ENCODE results near the gene COG4. TPM values are rescaled to one million over a fixed set of nuclear protein-coding genes. Genes with fewer than 3 reads are reported as not detected.

COG4 gene
- total RNA-seq, 1 donor from 2014 or later = 48.4 TPM

DNA sequence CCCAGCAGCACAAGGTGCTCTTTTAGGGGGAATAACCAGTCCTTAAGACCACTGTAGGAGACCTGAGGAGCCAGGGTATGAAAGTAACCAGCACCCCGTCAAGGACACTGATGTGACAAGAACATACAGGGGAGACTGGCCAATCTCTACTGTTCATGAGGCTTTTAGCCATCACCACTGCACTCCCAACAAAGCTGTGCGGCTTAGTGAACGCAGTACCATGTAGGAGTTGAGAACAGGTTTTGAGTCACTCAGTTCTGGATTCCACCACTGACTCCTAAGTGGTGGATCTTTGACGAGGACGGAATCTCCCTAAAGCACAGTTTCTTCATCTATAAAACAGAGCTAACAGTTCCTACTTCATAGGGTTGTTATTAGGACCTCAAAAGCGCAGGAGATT lies 26.8 kb downstream of the COG4 start:
- H3K4me1 Mint-ChIP-seq (ENCODE audit: low read depth) = no peaks in the 10 kb centered on the region
- H3K4me3 Mint-ChIP-seq (ENCODE audit: unreplicated experiment) = no peak overlapping the region
- H3K9me3 Mint-ChIP-seq (ENCODE audit: low read depth) = no peaks in the 10 kb centered on the region
- TF ChIP-seq, protein P1, sequence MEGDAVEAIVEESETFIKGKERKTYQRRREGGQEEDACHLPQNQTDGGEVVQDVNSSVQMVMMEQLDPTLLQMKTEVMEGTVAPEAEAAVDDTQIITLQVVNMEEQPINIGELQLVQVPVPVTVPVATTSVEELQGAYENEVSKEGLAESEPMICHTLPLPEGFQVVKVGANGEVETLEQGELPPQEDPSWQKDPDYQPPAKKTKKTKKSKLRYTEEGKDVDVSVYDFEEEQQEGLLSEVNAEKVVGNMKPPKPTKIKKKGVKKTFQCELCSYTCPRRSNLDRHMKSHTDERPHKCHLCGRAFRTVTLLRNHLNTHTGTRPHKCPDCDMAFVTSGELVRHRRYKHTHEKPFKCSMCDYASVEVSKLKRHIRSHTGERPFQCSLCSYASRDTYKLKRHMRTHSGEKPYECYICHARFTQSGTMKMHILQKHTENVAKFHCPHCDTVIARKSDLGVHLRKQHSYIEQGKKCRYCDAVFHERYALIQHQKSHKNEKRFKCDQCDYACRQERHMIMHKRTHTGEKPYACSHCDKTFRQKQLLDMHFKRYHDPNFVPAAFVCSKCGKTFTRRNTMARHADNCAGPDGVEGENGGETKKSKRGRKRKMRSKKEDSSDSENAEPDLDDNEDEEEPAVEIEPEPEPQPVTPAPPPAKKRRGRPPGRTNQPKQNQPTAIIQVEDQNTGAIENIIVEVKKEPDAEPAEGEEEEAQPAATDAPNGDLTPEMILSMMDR (IDR thresholded peaks at IDR 0.05) = no peak
- H3K36me3 Mint-ChIP-seq (ENCODE audit: low read depth) = peaks cover 25% of the 10 kb centered on the region
- no peaks in the 10 kb centered on the region for H3K27me3 Mint-ChIP-seq (ENCODE audit: low read depth)
- no peak overlapping the region for H3K27ac Mint-ChIP-seq (ENCODE audit: unreplicated experiment)
- DNase-seq (ENCODE audit: low spot score) = no peak

DNA sequence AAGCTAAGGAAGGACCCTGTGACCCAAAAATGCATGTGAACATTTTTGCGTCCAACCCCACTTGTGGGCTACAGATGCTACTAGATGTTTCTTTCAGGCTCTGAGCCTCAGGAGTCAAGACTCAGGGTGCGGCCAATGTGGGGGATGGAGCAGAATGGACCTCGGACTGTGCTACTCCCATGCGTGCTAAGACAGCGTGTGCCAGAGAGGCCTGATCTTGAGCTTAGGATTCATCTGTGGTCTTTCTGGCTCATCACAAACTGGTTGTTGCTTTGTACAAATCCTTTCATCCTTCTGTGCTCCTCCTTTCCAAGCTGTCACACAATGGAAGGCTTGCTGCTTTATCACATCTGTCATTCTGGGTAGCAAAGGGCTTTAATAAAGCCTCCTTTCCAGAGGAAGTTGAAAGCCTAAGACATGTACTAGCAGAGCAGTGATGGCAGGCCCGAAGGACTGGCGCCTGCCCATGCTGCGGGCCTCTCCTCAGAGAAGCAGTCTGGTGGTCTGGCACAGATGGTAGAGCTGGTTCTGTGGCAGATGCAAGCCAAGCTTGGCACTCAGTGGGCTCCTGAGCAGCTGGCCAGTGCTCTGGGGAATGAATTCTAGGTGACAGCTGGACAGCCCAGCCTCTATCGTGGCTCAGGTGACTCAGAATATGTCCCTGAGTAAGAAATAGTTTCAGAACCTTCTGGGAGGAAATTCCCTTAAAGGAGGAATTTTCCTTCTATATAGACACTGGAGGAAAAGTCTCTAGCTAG lies 27.8 kb downstream of the COG4 start:
- Mint-ChIP-seq H3K27me3 (ENCODE audit: low read depth) (no peaks in the 10 kb centered on the region), H3K4me3 (ENCODE audit: unreplicated experiment) (no peak overlapping the region), H3K9me3 (ENCODE audit: low read depth) (no peaks in the 10 kb centered on the region), H3K4me1 (ENCODE audit: low read depth) (no peaks in the 10 kb centered on the region), H3K27ac (ENCODE audit: unreplicated experiment) (no peak overlapping the region), H3K36me3 (ENCODE audit: low read depth) (peaks cover 25% of the 10 kb centered on the region)
- TF ChIP-seq, protein P1 (IDR thresholded peaks at IDR 0.05) = no peak
- no peak for DNase-seq (ENCODE audit: low spot score)

DNA sequence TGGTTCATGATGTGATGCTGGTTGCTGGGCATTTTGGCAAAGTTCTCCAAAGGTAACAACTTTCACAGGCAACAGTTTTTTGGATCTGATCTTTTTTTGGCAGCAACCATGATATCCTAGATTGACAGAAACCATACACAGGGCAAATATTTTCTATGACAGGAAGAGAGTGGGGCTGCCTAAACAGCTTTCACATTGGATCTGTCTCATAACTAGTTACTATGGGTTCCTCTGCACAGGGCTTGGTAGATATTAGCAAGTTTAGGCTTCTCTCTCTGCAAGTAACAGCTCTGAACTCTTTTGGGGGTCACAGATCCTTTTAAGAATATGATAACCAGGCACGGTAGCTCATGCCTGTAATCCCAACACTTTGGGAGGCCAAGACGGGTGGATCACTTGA lies 28.6 kb downstream of the COG4 start:
- Mint-ChIP-seq H3K9me3 (ENCODE audit: low read depth) (no peaks in the 10 kb centered on the region), H3K27me3 (ENCODE audit: low read depth) (no peaks in the 10 kb centered on the region), H3K4me1 (ENCODE audit: low read depth) (no peaks in the 10 kb centered on the region), H3K36me3 (ENCODE audit: low read depth) (peaks cover 29% of the 10 kb centered on the region), H3K27ac (ENCODE audit: unreplicated experiment) (no peak overlapping the region), H3K4me3 (ENCODE audit: unreplicated experiment) (no peak overlapping the region)
- TF ChIP-seq, protein P1 (IDR thresholded peaks at IDR 0.05) = no peak
- DNase-seq (ENCODE audit: low spot score) = no peak

DNA sequence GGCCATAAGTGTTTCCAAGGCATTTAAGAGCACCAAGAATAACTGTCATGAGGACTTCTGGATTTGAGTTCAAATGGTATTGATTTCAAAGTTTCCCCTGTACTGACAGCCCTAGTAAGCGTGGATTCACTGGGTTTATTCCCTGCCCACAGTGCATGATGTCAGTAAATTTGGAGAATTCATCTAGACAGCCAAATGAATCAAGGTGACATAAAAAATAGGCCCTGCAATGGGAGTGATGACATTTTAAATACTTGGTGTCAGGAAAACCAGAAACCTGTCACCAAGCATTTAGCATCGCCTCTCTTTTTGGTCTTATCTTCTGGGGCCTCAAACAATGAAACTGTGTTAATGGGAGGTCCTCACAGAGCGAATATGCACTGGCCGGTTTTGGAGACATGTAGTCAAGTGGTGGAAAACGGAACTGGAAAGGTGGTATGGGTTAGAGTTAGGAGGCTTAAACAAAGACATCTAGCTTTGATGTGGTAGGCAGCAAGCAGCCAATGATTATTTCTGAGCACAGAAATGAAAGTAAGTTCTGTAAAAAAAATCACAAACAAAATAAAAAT lies 29.1 kb downstream of the COG4 start:
- H3K27me3 Mint-ChIP-seq (ENCODE audit: low read depth) = no peaks in the 10 kb centered on the region
- no peak overlapping the region for H3K27ac Mint-ChIP-seq (ENCODE audit: unreplicated experiment)
- H3K4me1 Mint-ChIP-seq (ENCODE audit: low read depth) = no peaks in the 10 kb centered on the region
- TF ChIP-seq, protein P1 (IDR thresholded peaks at IDR 0.05) = no peak
- no peaks in the 10 kb centered on the region for H3K9me3 Mint-ChIP-seq (ENCODE audit: low read depth)
- no peak for DNase-seq (ENCODE audit: low spot score)
- H3K4me3 Mint-ChIP-seq (ENCODE audit: unreplicated experiment) = no peak overlapping the region
- H3K36me3 Mint-ChIP-seq (ENCODE audit: low read depth) = peaks cover 32% of the 10 kb centered on the region

DNA sequence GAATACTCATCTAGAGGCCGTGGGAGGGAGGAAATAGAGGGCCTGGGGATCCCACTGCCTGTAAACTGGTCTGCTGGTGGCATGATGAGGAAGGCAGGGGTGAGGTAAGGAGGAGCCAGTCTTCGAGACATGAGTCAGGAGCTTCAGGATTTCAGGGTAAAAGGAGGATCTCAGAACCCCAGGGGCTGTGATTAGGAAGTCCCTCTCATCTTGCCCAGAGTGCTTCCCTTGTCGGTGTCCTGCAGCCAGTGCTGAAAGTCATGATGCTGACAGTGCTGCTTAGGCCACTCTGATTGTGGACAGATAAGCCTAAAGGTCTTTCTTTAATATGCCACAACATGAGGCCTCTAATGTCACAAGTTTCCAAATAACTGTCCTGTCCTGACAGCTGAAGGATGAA lies 29.6 kb downstream of the COG4 start:
- no peaks in the 10 kb centered on the region for H3K4me1 Mint-ChIP-seq (ENCODE audit: low read depth)
- no peak overlapping the region for H3K27ac Mint-ChIP-seq (ENCODE audit: unreplicated experiment)
- peaks cover 32% of the 10 kb centered on the region for H3K36me3 Mint-ChIP-seq (ENCODE audit: low read depth)
- TF ChIP-seq, protein P1 (IDR thresholded peaks at IDR 0.05) = no peak
- DNase-seq (ENCODE audit: low spot score) = no peak
- H3K4me3 Mint-ChIP-seq (ENCODE audit: unreplicated experiment) = no peak overlapping the region
- no peaks in the 10 kb centered on the region for H3K9me3 Mint-ChIP-seq (ENCODE audit: low read depth)
- H3K27me3 Mint-ChIP-seq (ENCODE audit: low read depth) = no peaks in the 10 kb centered on the region

All from chondrocyte (in vitro differentiated cells).